Measurements from ENCODE around the gene SPP1. TPM values are rescaled to one million over a fixed set of nuclear protein-coding genes. Genes with fewer than 3 reads are reported as not detected.

SPP1 gene
- total RNA-seq, 4 donors from 2014 or later: 1.0 to 16.7 (median 8.9) TPM

DNA sequence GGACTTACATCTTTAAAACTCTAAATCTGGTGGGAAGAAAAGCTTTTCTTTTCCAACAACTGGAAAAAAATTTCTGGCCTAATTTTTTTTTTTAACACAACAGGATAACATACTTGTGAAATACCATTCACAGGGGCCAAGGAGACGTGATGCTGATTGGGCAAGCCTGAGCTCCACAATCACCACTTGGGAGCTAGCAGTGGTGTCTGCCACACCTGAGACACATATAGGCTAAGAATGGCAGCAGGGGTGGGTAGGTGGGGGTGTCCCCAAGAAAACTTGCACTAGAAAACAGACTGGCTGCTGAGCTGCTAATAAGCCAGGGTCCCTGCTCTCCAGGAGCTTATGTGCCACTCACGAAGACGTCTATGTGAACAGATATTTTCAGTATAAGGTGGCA, 26.4 kb downstream of the SPP1 start:
- H3K4me3 ChIP-seq (replicated peaks in 1 of 3): no peak overlapping the region
- H3K27me3 ChIP-seq: no peaks in the 10 kb centered on the region
- 77 to 94% methylated on average over 3 of the region's 3 CpGs for WGBS, 2 donors
- H3K9me3 ChIP-seq: no peaks in the 10 kb centered on the region
- TF ChIP-seq POLR2A (IDR thresholded peaks at IDR 0.05): no peak
- TF ChIP-seq, protein P1, sequence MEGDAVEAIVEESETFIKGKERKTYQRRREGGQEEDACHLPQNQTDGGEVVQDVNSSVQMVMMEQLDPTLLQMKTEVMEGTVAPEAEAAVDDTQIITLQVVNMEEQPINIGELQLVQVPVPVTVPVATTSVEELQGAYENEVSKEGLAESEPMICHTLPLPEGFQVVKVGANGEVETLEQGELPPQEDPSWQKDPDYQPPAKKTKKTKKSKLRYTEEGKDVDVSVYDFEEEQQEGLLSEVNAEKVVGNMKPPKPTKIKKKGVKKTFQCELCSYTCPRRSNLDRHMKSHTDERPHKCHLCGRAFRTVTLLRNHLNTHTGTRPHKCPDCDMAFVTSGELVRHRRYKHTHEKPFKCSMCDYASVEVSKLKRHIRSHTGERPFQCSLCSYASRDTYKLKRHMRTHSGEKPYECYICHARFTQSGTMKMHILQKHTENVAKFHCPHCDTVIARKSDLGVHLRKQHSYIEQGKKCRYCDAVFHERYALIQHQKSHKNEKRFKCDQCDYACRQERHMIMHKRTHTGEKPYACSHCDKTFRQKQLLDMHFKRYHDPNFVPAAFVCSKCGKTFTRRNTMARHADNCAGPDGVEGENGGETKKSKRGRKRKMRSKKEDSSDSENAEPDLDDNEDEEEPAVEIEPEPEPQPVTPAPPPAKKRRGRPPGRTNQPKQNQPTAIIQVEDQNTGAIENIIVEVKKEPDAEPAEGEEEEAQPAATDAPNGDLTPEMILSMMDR (IDR thresholded peaks at IDR 0.05): no peak
- no peaks in the 10 kb centered on the region for H3K36me3 ChIP-seq
- H3K27ac ChIP-seq: no peak overlapping the region
- intact Hi-C loops (cut with DNase I): no loop called here
- peaks cover 0 to 4% of the 10 kb centered on the region in 2 donors for H3K4me1 ChIP-seq
- no peak for DNase-seq

DNA sequence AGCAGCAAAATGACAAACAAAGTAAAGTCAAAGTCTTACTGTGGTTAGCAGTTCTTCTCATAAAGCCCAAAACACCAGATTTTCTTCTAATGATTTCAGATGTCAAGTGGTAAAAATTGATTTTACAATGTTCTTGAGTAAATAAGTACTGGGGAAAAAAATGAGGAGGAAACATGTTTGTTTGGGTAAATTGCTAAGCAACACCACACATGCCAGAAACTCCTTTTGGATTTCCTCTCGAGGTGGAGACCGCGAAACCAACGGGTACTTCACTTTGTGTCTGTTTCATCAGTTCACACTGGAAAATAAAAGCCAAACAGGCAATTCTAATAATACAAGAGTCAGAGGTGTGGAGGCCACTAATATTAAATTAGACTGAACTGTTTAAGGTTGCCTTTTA, 27.3 kb downstream of the SPP1 start:
- Histone ChIP-seq H3K36me3 (no peaks in the 10 kb centered on the region), H3K4me1 (peaks cover 3 to 7% of the 10 kb centered on the region in 2 donors), H3K4me3 (replicated peaks in 1 of 3) (no peak overlapping the region), H3K27me3 (no peaks in the 10 kb centered on the region), H3K9me3 (no peaks in the 10 kb centered on the region), H3K27ac (no peak overlapping the region)
- intact Hi-C loops (cut with DNase I): no loop called here
- 49 to 53% methylated on average over 4 of the region's 4 CpGs for WGBS, 2 donors
- TF ChIP-seq, protein P1 (IDR thresholded peaks at IDR 0.05): no peak
- TF ChIP-seq POLR2A (IDR thresholded peaks at IDR 0.05): no peak
- DNase-seq: no peak

DNA sequence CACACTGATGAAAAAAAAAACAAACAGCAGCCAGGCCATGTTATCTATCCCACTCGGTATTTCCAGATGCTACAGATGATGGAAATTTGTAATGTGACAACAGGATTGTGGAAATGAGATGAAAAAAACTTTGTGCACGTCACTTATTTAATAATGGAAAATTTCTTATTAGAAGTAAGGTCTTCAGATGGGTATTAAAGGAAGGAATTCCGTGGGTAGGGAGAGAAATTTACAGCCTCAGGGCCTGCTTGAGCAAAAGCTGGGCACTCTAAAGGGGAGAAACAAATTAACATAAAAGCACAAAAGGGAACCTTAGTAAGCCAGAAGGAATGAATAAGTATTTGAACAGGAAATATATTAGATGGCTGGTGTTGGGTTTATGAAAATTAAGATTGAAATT, 27.7 kb downstream of the SPP1 start:
- TF ChIP-seq POLR2A (IDR thresholded peaks at IDR 0.05): no peak
- TF ChIP-seq, protein P1 (IDR thresholded peaks at IDR 0.05): no peak
- Histone ChIP-seq H3K36me3 (no peaks in the 10 kb centered on the region), H3K27me3 (no peaks in the 10 kb centered on the region), H3K4me1 (peaks cover 3 to 7% of the 10 kb centered on the region in 2 donors), H3K9me3 (no peaks in the 10 kb centered on the region), H3K27ac (no peak overlapping the region), H3K4me3 (replicated peaks in 1 of 3) (no peak overlapping the region)
- DNase-seq: no peak
- 77 to 82% methylated on average over 3 of the region's 3 CpGs for WGBS, 2 donors
- intact Hi-C loops (cut with DNase I): no loop called here

DNA sequence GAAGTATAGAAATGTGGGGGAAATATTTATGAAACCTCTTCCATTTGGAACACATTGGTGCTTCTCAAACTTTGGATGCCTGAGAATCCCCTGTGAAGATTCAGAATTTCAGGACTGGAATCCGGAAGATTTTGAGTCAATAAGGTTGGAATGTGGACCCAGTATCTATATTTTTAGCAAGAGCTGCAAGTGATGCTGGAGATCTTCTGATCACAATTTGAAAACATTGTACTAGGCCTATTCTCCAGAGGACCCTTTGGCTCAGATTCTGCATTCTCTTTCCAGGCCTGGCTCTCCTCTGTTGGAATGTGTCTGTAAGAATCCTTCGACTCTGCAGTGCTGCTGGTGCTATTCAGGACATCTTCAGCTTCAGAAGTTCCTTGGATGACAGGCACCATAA, 29.6 kb downstream of the SPP1 start:
- H3K27me3 ChIP-seq: no peaks in the 10 kb centered on the region
- TF ChIP-seq, protein P1 (IDR thresholded peaks at IDR 0.05): no peak
- no peak for TF ChIP-seq POLR2A (IDR thresholded peaks at IDR 0.05)
- intact Hi-C loops (cut with DNase I): no loop called here
- WGBS, 2 donors: 75 to 86% methylated on average over 2 of the region's 2 CpGs
- H3K9me3 ChIP-seq: no peaks in the 10 kb centered on the region
- DNase-seq: no peak
- no peak overlapping the region for H3K4me3 ChIP-seq (replicated peaks in 1 of 3)
- peaks cover 7 to 8% of the 10 kb centered on the region in 2 donors for H3K4me1 ChIP-seq
- H3K36me3 ChIP-seq: no peaks in the 10 kb centered on the region
- H3K27ac ChIP-seq: no peak overlapping the region

DNA sequence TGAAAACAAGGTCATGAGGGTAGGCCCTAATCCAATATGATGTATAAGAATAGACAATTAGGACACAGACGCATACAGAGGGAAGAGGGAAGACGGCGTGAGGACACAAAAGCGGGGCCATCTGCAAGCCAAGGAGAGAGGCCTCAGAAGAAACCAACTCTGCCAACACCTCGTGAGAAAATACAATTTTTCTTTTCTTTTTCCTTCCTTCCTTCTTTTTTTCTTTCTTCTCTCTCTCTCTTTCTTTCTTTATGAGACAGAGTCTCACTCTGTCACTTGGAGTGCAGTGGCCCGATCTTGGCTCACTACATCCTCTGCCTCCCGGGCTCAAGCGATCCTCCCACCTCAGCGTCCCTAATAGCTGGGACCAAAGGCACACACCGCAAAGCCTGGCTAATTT, 30.4 kb downstream of the SPP1 start:
- 96 to 97% methylated on average over 10 of the region's 10 CpGs for WGBS, 2 donors
- TF ChIP-seq POLR2A (IDR thresholded peaks at IDR 0.05): no peak
- TF ChIP-seq, protein P1 (IDR thresholded peaks at IDR 0.05): no peak
- Histone ChIP-seq H3K36me3 (no peaks in the 10 kb centered on the region), H3K9me3 (no peaks in the 10 kb centered on the region), H3K27ac (no peak overlapping the region), H3K4me3 (replicated peaks in 1 of 3) (no peak overlapping the region), H3K4me1 (peaks cover 8 to 13% of the 10 kb centered on the region in 2 donors), H3K27me3 (no peaks in the 10 kb centered on the region)
- DNase-seq: no peak
- intact Hi-C loops (cut with DNase I): no loop called here

All from thyroid gland (tissue), 4 donors.